Neural progenitor cell (in vitro differentiated cells): ENCODE results near the gene FRS2. TPM values are rescaled to one million over a fixed set of nuclear protein-coding genes. Genes with fewer than 3 reads are reported as not detected.

ENCODE experiments used
- DNase-seq: peaks from one replicate; pipeline ENCODE4 v3.0.0-alpha.2; 2016; ENCODE audit warnings: low spot score
- H2AFZ ChIP-seq: fragments of 200-600 bp; sonication (generic); replicated peaks from 2 replicates; pipeline ENCODE4 v1.6.1; 2016; ENCODE audit warnings: antibody characterized with exemption
- H3F3A ChIP-seq: fragments of 200-600 bp; sonication (generic); 2 replicates; pipeline ENCODE4 v1.6.1; 2016; ENCODE audit warnings: antibody characterized with exemption, low read depth
- H3K27ac ChIP-seq: fragments of 200-600 bp; sonication (generic); 2 replicates; pipeline ENCODE4 v1.5.1; 2016; ENCODE audit warnings: mild to moderate bottlenecking
- H3K27me3 ChIP-seq: fragments of 200-600 bp; sonication (generic); 2 replicates; pipeline ENCODE4 v1.6.1; 2016; ENCODE audit warnings: mild to moderate bottlenecking, moderate library complexity
- H3K36me3 ChIP-seq: fragments of 200-600 bp; sonication (generic); 2 replicates; pipeline ENCODE4 v1.5.1; 2016
- H3K4me1 ChIP-seq: fragments of 200-600 bp; sonication (generic); 2 replicates; pipeline ENCODE4 v1.6.1; 2016; ENCODE audit warnings: mixed run types
- H3K4me2 ChIP-seq: fragments of 200-600 bp; sonication (generic); 2 replicates; pipeline ENCODE4 v1.6.1; 2016
- H3K4me3 ChIP-seq: fragments of 200-600 bp; sonication (generic); 2 replicates; pipeline ENCODE4 v1.5.1; 2016
- H3K79me2 ChIP-seq: fragments of 200-600 bp; sonication (generic); 2 replicates; pipeline ENCODE4 v1.6.1; 2016; ENCODE audit warnings: low read depth
- H3K9ac ChIP-seq: fragments of 200-600 bp; sonication (generic); 2 replicates; pipeline ENCODE4 v1.6.1; 2016
- H3K9me3 ChIP-seq: fragments of 200-600 bp; sonication (generic); 2 replicates; pipeline ENCODE4 v1.5.1; 2016; ENCODE audit warnings: low read depth
- H4K20me1 ChIP-seq: fragments of 200-600 bp; sonication (generic); 2 replicates; pipeline ENCODE4 v1.6.1; 2016; ENCODE audit warnings: low read depth
- H3K27ac Mint-ChIP-seq: 3 replicates; pipeline ENCODE4 v1.8.0; 2021; ENCODE audit warnings: mixed read lengths
- H3K27me3 Mint-ChIP-seq: 2 replicates; pipeline ENCODE4 v1.8.0; 2022; ENCODE audit warnings: low read depth, mild to moderate bottlenecking, inconsistent platforms, moderate library complexity, mixed read lengths; ENCODE audit not compliant: insufficient read depth
- H3K36me3 Mint-ChIP-seq: 3 replicates; pipeline ENCODE4 v1.8.0; 2021; ENCODE audit warnings: mixed read lengths
- H3K4me1 Mint-ChIP-seq: 3 replicates; pipeline ENCODE4 v1.8.0; 2021; ENCODE audit warnings: mixed read lengths
- H3K4me3 Mint-ChIP-seq: 3 replicates; pipeline ENCODE4 v1.8.0; 2021; ENCODE audit warnings: mild to moderate bottlenecking, moderate library complexity, mixed read lengths
- H3K9me3 Mint-ChIP-seq: 3 replicates; pipeline ENCODE4 v1.8.0; 2020; ENCODE audit warnings: mixed read lengths
- EZH2 ChIP-seq: fragments of 200-600 bp; sonication (generic); IDR thresholded peaks from 2 replicates; pipeline ENCODE4 v1.6.1; 2017; ENCODE audit warnings: antibody characterized with exemption, mild to moderate bottlenecking, moderate library complexity
- EZH2phosphoT487 ChIP-seq: fragments of 200-600 bp; sonication (generic); IDR thresholded peaks from 2 replicates; pipeline ENCODE4 v1.6.1; 2017; ENCODE audit warnings: antibody characterized with exemption
- total RNA-seq: library from RNA; depleted of rRNA; stranded (reverse); fragments of >200 nt; gene quantifications from 2 replicates; pipeline ENCODE4 v1.2.3, GENCODE V29; 2015; ENCODE audit warnings: low replicate concordance
- TF ChIP-seq, protein P1 (sequence below): fragments of 200-600 bp; sonication (generic); IDR thresholded peaks from 2 replicates; pipeline ENCODE4 v1.5.1; 2017; ENCODE audit warnings: antibody characterized with exemption, mild to moderate bottlenecking

FRS2 gene
- total RNA-seq, 1 donor from 2014 or later: 128 TPM

DNA sequence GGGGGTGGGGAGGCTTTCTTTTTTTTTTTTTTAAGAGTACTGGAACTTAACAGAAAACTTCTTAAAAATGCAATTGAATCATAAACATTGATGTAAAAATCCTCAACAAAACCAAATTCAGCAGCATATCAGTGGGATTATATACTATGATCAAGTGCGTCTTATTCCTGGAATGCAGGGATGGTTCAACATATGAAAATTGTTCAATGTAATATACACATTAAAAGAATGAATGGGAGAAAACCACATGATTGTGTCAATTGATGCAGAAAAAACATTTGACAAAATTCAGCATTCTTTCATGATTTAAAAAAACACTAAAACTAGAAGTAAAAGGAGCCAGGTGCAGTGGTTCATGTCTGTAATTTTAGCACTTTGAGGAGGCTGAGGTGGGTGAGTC lies 73.9 kb downstream of the FRS2 start:
- DNase-seq: no peak
- H3K9me3 ChIP-seq: no peaks in the 10 kb centered on the region
- no peaks in the 10 kb centered on the region for H3F3A ChIP-seq
- H3K27me3 ChIP-seq: no peaks in the 10 kb centered on the region
- no peaks in the 10 kb centered on the region for H3K27me3 Mint-ChIP-seq
- no peak overlapping the region for H3K4me3 ChIP-seq
- H2AFZ ChIP-seq: no peak overlapping the region
- no peaks in the 10 kb centered on the region for H3K36me3 ChIP-seq
- no peak overlapping the region for H3K4me2 ChIP-seq
- peaks cover 37% of the 10 kb centered on the region for H3K36me3 Mint-ChIP-seq
- H3K9ac ChIP-seq: no peak overlapping the region
- H3K4me1 ChIP-seq: no peaks in the 10 kb centered on the region
- H3K9me3 Mint-ChIP-seq: peaks cover 20% of the 10 kb centered on the region
- TF ChIP-seq EZH2phosphoT487: no peak
- TF ChIP-seq, protein P1, sequence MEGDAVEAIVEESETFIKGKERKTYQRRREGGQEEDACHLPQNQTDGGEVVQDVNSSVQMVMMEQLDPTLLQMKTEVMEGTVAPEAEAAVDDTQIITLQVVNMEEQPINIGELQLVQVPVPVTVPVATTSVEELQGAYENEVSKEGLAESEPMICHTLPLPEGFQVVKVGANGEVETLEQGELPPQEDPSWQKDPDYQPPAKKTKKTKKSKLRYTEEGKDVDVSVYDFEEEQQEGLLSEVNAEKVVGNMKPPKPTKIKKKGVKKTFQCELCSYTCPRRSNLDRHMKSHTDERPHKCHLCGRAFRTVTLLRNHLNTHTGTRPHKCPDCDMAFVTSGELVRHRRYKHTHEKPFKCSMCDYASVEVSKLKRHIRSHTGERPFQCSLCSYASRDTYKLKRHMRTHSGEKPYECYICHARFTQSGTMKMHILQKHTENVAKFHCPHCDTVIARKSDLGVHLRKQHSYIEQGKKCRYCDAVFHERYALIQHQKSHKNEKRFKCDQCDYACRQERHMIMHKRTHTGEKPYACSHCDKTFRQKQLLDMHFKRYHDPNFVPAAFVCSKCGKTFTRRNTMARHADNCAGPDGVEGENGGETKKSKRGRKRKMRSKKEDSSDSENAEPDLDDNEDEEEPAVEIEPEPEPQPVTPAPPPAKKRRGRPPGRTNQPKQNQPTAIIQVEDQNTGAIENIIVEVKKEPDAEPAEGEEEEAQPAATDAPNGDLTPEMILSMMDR: no peak
- no peak for TF ChIP-seq EZH2
- H3K27ac Mint-ChIP-seq: no peak overlapping the region
- no peaks in the 10 kb centered on the region for H4K20me1 ChIP-seq
- peaks cover 3% of the 10 kb centered on the region for H3K79me2 ChIP-seq
- H3K4me3 Mint-ChIP-seq: no peak overlapping the region
- H3K27ac ChIP-seq: no peak overlapping the region
- no peaks in the 10 kb centered on the region for H3K4me1 Mint-ChIP-seq

DNA sequence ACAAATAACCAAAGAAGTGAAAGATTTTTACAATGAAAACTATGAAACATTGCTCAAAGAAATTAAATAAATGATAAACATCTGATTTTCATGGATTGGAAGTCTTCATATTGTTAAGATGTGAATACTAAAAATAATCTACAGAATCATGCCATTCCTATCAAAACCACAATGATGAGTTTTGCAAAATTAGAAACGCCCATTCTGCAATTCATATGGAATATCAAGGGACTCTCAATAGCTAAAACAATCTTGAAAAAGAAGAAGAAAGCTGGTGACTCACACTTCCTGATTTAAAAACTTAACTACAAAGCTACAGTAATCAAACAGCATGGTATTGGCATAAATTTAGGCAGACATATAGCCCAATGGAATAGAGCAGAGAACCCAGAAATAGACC lies 74.9 kb downstream of the FRS2 start:
- no peak overlapping the region for H2AFZ ChIP-seq

DNA sequence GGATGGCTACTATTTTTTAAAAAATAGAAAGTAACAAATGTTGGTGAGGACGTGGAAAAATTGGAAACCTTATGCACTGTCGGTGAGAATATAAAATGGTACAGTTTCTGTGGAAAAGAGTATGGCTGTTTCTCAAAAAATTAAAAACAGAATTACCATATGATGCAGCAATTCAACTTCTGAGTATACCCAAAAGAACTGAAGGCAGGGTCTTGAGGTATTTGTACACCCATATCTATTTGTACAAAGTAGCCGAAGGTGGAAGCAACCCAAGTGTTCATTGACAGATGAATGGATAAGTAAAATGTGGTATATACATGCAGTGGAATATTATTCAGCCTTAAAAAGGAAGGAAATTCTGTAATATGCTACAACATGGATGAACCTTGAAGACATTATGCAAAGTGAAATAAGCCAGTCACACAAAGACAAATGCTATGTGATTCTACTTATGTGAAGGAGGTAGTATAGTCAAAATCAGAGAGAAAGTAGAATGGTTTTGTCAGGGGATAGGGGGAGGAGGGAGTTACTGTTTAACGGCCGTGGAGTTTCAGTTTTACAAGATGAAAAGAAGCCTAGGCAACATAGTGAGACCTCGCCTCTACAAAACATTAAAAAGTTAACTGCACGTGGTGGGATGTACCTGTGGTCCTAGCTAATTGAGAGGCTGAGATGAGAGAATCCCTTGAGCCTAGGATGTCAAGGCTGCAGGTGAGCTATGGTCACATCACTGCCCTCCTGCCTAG lies 76.7 kb downstream of the FRS2 start:
- Mint-ChIP-seq H3K4me1 (no peaks in the 10 kb centered on the region), H3K9me3 (peaks cover 20% of the 10 kb centered on the region), H3K27ac (no peak overlapping the region), H3K36me3 (peaks cover 28% of the 10 kb centered on the region), H3K4me3 (no peak overlapping the region), H3K27me3 (no peaks in the 10 kb centered on the region)
- Histone ChIP-seq H3K9me3 (no peaks in the 10 kb centered on the region), H3K27me3 (no peaks in the 10 kb centered on the region), H3K4me1 (no peaks in the 10 kb centered on the region), H4K20me1 (no peaks in the 10 kb centered on the region), H3K36me3 (no peaks in the 10 kb centered on the region), H3F3A (no peaks in the 10 kb centered on the region), H3K4me3 (no peak overlapping the region), H3K79me2 (no peaks in the 10 kb centered on the region), H3K27ac (no peak overlapping the region), H2AFZ (no peak overlapping the region), H3K9ac (no peak overlapping the region), H3K4me2 (no peak overlapping the region)
- no peak for DNase-seq
- TF ChIP-seq, protein P1: no peak
- TF ChIP-seq EZH2 (no peak), EZH2phosphoT487 (no peak)

More for the DNA sequence above, 74.9 kb downstream of the FRS2 start:
- Mint-ChIP-seq H3K4me1 (no peaks in the 10 kb centered on the region), H3K36me3 (peaks cover 37% of the 10 kb centered on the region), H3K4me3 (no peak overlapping the region), H3K27me3 (no peaks in the 10 kb centered on the region), H3K9me3 (peaks cover 20% of the 10 kb centered on the region), H3K27ac (no peak overlapping the region)
- TF ChIP-seq EZH2phosphoT487: no peak
- no peak for TF ChIP-seq EZH2
- TF ChIP-seq, protein P1: no peak
- H3K9me3 ChIP-seq: no peaks in the 10 kb centered on the region
- no peaks in the 10 kb centered on the region for H3K27me3 ChIP-seq
- no peaks in the 10 kb centered on the region for H3K79me2 ChIP-seq
- no peak for DNase-seq
- no peak overlapping the region for H3K4me3 ChIP-seq
- H3K4me2 ChIP-seq: no peak overlapping the region
- no peaks in the 10 kb centered on the region for H4K20me1 ChIP-seq
- H3K9ac ChIP-seq: no peak overlapping the region
- H3K4me1 ChIP-seq: no peaks in the 10 kb centered on the region
- H3K36me3 ChIP-seq: no peaks in the 10 kb centered on the region
- no peaks in the 10 kb centered on the region for H3F3A ChIP-seq
- H3K27ac ChIP-seq: no peak overlapping the region
